Liver (tissue), 9 donors: ENCODE measurements around the gene CUL1. TPM values are rescaled to one million over a fixed set of nuclear protein-coding genes. Genes with fewer than 3 reads are reported as not detected.

Source experiments
- DNase-seq: peaks from one replicate; pipeline ENCODE4 v3.0.0-alpha.2; 2017; ENCODE audit warnings: low spot score
- H3K27ac ChIP-seq, 2 donors: one replicate each; pipeline ENCODE4 v1.7.0; 2013; ENCODE audit warnings: inconsistent platforms in 2 of 2, low read length in 2 of 2, control low read depth in 1 of 2, low read depth in 1 of 2, mild to moderate bottlenecking in 1 of 2
- H3K27me3 ChIP-seq, 4 donors: one replicate each; pipeline versions ENCODE4 v1.6.1 to v1.7.0; 2013; ENCODE audit warnings: low read length in 3 of 4, inconsistent platforms in 1 of 4, mild to moderate bottlenecking in 1 of 4, moderate library complexity in 1 of 4; ENCODE audit not compliant: control insufficient read depth in 4 of 4, insufficient read depth in 4 of 4
- H3K36me3 ChIP-seq, 4 donors: one replicate each; pipeline versions ENCODE4 v1.6.1 to v1.7.0; 2013; ENCODE audit warnings: low read length in 3 of 4, mild to moderate bottlenecking in 3 of 4, low read depth in 1 of 4, moderate library complexity in 1 of 4; ENCODE audit not compliant: control insufficient read depth in 4 of 4, insufficient read depth in 3 of 4
- H3K4me1 ChIP-seq, 4 donors: one replicate each; pipeline versions ENCODE4 v1.6.1 to v1.7.0; 2013; ENCODE audit warnings: low read length in 3 of 4, mild to moderate bottlenecking in 3 of 4, moderate library complexity in 1 of 4; ENCODE audit not compliant: control insufficient read depth in 4 of 4, insufficient read depth in 4 of 4
- H3K4me3 ChIP-seq, 3 donors: one replicate each; pipeline versions ENCODE4 v1.6.1 to v1.7.0; 2013; ENCODE audit warnings: low read length in 3 of 3, control low read depth in 1 of 3, low read depth in 1 of 3, mild to moderate bottlenecking in 1 of 3
- H3K9ac ChIP-seq, 2 donors: one replicate each; pipeline ENCODE4 v1.7.0; 2013; ENCODE audit warnings: low read length in 2 of 2, mild to moderate bottlenecking in 2 of 2, moderate library complexity in 2 of 2, control low read depth in 1 of 2, low read depth in 1 of 2
- H3K9me3 ChIP-seq, 4 donors: one replicate each; pipeline versions ENCODE4 v1.6.1 to v1.7.0; 2013; ENCODE audit warnings: low read length in 3 of 4; ENCODE audit not compliant: control insufficient read depth in 4 of 4
- ATF3 ChIP-seq: IDR thresholded peaks from 2 replicates; pipeline ENCODE4 v1.6.1; 2016; ENCODE audit warnings: antibody characterized with exemption
- EGR1 ChIP-seq, 2 donors: IDR thresholded peaks; 2 replicates each; pipeline ENCODE4 v1.6.1; 2016 to 2018; ENCODE audit warnings: antibody characterized with exemption in 2 of 2, low read depth in 2 of 2
- FOXA1 ChIP-seq: IDR thresholded peaks from 2 replicates; pipeline ENCODE4 v1.6.1; 2016; ENCODE audit warnings: antibody characterized with exemption
- FOXA2 ChIP-seq: IDR thresholded peaks from 2 replicates; pipeline ENCODE4 v1.6.1; 2016; ENCODE audit warnings: antibody characterized with exemption
- GABPA ChIP-seq, 2 donors: IDR thresholded peaks in 1 of 2; conservative IDR thresholded peaks in 1 of 2; 2 replicates each; pipeline ENCODE4 v1.6.1; 2016; ENCODE audit warnings: antibody characterized with exemption in 2 of 2, mild to moderate bottlenecking in 1 of 2, moderate library complexity in 1 of 2
- HNF4A ChIP-seq, 2 donors: conservative IDR thresholded peaks; 2 replicates each; pipeline ENCODE4 v1.6.1; 2016; ENCODE audit warnings: antibody characterized with exemption in 2 of 2, mild to moderate bottlenecking in 2 of 2
- HNF4G ChIP-seq: IDR thresholded peaks from 2 replicates; pipeline ENCODE4 v1.6.1; 2016; ENCODE audit warnings: antibody characterized with exemption
- JUND ChIP-seq, 2 donors: IDR thresholded peaks; 2 replicates each; pipeline ENCODE4 v1.6.1; 2016; ENCODE audit warnings: antibody characterized with exemption in 2 of 2
- NR2F2 ChIP-seq: IDR thresholded peaks from 2 replicates; pipeline ENCODE4 v1.6.1; 2016; ENCODE audit warnings: antibody characterized with exemption
- RAD21 ChIP-seq, 2 donors: IDR thresholded peaks; 2 replicates each; pipeline ENCODE4 v1.6.1; 2016; ENCODE audit warnings: antibody characterized with exemption in 2 of 2, mild to moderate bottlenecking in 2 of 2
- RXRA ChIP-seq, 2 donors: IDR thresholded peaks; 2 replicates each; pipeline ENCODE4 v1.6.1; 2017 to 2018; ENCODE audit warnings: antibody characterized with exemption in 2 of 2, mild to moderate bottlenecking in 1 of 2
- SP1 ChIP-seq: IDR thresholded peaks from 2 replicates; pipeline ENCODE4 v1.6.1; 2018; ENCODE audit warnings: antibody characterized with exemption, mild to moderate bottlenecking
- TAF1 ChIP-seq: conservative IDR thresholded peaks from 2 replicates; pipeline ENCODE4 v1.6.1; 2016; ENCODE audit warnings: antibody characterized with exemption, mild to moderate bottlenecking
- YY1 ChIP-seq: IDR thresholded peaks from 2 replicates; pipeline ENCODE4 v1.6.1; 2016; ENCODE audit warnings: antibody characterized with exemption, mild to moderate bottlenecking
- ZBTB33 ChIP-seq: IDR thresholded peaks from 2 replicates; pipeline ENCODE4 v1.6.1; 2016; ENCODE audit warnings: antibody characterized with exemption
- WGBS: extraction: QIAGEN DNeasy Blood & Tissue Kit; methylation state at CpG from one replicate; pipeline ENCODE4 v1.1.7; 2013; 5-methylcytosine and 5-hydroxymethylcytosine counted together
- polyA plus RNA-seq, 2 donors: library from polyadenylated mRNA; stranded (reverse) in 1 of 2; unstranded in 1 of 2; fragments of 200-250 nt in 1 of 2; fragments of >200 nt in 1 of 2; fragmentation: Nextera tagmentation in 1 of 2; extraction: Ambion mirVana in 1 of 2; gene quantifications; one replicate each; pipeline versions ENCODE4 v1.2.1 to v1.2.3, GENCODE V29; 2013 to 2015
- total RNA-seq, 2 donors: library from RNA; depleted of rRNA; stranded (reverse); fragments of >200 nt; gene quantifications; one replicate each; pipeline ENCODE4 v1.2.3, GENCODE V29; 2014
- TF ChIP-seq, protein P1 (sequence below): IDR thresholded peaks from 2 replicates; pipeline ENCODE4 v1.6.1; 2016; ENCODE audit warnings: antibody characterized with exemption, mild to moderate bottlenecking
- TF ChIP-seq, protein P2 (sequence below): IDR thresholded peaks from 2 replicates; pipeline ENCODE4 v1.6.1; 2016; ENCODE audit warnings: antibody characterized with exemption
- TF ChIP-seq, protein P3 (sequence below): fragments of 150-350 bp; IDR thresholded peaks from 2 replicates; pipeline ENCODE4 v1.5.1; 2017; ENCODE audit warnings: improper control_type of control experiment, low read depth, low read length; ENCODE audit not compliant: missing input control
- donor health status: healthy.
- donor health status: healthy.
- donor health status: healthy.
- donor health status: healthy.
- donor health status: healthy.

Gene CUL1
- total and polyA plus RNA-seq, 4 donors, result 21.7 to 56.7 (median 26.7) TPM

DNA sequence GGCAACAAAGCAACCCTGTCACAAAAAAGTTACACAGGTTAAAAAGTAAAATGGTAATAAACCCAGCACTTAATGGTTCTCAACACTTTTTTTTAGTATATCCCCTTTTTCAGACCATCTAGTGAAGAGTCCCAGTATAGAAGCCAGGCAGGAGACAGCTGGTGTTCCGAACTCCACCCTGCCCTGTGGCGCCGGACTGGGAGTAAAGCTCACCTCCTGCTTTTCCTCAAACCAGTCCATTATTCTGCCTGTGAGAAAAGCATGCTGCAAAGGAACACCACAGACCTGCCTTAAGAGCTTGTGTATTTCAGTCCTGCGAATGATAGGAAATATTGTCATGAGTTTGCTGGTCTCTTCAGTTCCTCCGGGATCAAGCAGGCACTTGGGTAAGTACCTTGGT is 104.4 kb downstream of the CUL1 start:
- no peak overlapping the region for H3K27ac ChIP-seq
- H3K9me3 ChIP-seq, result no peaks in the 10 kb centered on the region
- DNase-seq, result no peak
- peaks cover 17 to 45% (median 33%) of the 10 kb centered on the region in 4 donors for H3K36me3 ChIP-seq
- WGBS, result 98% methylated on average over 5 of the region's 5 CpGs
- no peaks in the 10 kb centered on the region for H3K27me3 ChIP-seq
- H3K4me3 ChIP-seq, result no peak overlapping the region
- TF ChIP-seq RAD21 (IDR thresholded peaks at IDR 0.05), result no peak
- TF ChIP-seq YY1, result no peak
- TF ChIP-seq FOXA2, result no peak
- no peak for TF ChIP-seq GABPA (IDR thresholded peaks at IDR 0.05 in 1 of 2, conservative IDR thresholded peaks at IDR 0.05 in 1 of 2)
- TF ChIP-seq NR2F2, result no peak
- TF ChIP-seq TAF1, result no peak
- no peak for TF ChIP-seq RXRA (IDR thresholded peaks at IDR 0.05)
- TF ChIP-seq EGR1 (IDR thresholded peaks at IDR 0.05; ENCODE audit: low read depth in 2 of 2), result no peak
- TF ChIP-seq SP1, result no peak
- TF ChIP-seq FOXA1, result no peak
- no peak for TF ChIP-seq HNF4A (conservative IDR thresholded peaks at IDR 0.05)
- no peak for TF ChIP-seq ZBTB33
- TF ChIP-seq, protein P1, sequence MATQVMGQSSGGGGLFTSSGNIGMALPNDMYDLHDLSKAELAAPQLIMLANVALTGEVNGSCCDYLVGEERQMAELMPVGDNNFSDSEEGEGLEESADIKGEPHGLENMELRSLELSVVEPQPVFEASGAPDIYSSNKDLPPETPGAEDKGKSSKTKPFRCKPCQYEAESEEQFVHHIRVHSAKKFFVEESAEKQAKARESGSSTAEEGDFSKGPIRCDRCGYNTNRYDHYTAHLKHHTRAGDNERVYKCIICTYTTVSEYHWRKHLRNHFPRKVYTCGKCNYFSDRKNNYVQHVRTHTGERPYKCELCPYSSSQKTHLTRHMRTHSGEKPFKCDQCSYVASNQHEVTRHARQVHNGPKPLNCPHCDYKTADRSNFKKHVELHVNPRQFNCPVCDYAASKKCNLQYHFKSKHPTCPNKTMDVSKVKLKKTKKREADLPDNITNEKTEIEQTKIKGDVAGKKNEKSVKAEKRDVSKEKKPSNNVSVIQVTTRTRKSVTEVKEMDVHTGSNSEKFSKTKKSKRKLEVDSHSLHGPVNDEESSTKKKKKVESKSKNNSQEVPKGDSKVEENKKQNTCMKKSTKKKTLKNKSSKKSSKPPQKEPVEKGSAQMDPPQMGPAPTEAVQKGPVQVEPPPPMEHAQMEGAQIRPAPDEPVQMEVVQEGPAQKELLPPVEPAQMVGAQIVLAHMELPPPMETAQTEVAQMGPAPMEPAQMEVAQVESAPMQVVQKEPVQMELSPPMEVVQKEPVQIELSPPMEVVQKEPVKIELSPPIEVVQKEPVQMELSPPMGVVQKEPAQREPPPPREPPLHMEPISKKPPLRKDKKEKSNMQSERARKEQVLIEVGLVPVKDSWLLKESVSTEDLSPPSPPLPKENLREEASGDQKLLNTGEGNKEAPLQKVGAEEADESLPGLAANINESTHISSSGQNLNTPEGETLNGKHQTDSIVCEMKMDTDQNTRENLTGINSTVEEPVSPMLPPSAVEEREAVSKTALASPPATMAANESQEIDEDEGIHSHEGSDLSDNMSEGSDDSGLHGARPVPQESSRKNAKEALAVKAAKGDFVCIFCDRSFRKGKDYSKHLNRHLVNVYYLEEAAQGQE, result no peak
- TF ChIP-seq, protein P2, sequence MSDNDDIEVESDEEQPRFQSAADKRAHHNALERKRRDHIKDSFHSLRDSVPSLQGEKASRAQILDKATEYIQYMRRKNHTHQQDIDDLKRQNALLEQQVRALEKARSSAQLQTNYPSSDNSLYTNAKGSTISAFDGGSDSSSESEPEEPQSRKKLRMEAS, result no peak
- TF ChIP-seq HNF4G, result no peak
- TF ChIP-seq, protein P3, sequence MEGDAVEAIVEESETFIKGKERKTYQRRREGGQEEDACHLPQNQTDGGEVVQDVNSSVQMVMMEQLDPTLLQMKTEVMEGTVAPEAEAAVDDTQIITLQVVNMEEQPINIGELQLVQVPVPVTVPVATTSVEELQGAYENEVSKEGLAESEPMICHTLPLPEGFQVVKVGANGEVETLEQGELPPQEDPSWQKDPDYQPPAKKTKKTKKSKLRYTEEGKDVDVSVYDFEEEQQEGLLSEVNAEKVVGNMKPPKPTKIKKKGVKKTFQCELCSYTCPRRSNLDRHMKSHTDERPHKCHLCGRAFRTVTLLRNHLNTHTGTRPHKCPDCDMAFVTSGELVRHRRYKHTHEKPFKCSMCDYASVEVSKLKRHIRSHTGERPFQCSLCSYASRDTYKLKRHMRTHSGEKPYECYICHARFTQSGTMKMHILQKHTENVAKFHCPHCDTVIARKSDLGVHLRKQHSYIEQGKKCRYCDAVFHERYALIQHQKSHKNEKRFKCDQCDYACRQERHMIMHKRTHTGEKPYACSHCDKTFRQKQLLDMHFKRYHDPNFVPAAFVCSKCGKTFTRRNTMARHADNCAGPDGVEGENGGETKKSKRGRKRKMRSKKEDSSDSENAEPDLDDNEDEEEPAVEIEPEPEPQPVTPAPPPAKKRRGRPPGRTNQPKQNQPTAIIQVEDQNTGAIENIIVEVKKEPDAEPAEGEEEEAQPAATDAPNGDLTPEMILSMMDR, result no peak
- no peak for TF ChIP-seq ATF3
- no peak for TF ChIP-seq JUND (IDR thresholded peaks at IDR 0.05)
- no peaks in the 10 kb centered on the region for H3K4me1 ChIP-seq
- H3K9ac ChIP-seq, result no peak overlapping the region
